Dermis microvascular lymphatic vessel endothelial cell (primary cell): ENCODE measurements around the gene RADIL. TPM values are rescaled to one million over a fixed set of nuclear protein-coding genes. Genes with fewer than 3 reads are reported as not detected.
"Not testable (repeated sequence)": the region's sequence is repeated elsewhere in the genome, so short reads cannot be mapped to it uniquely, and the experiment has no call there.

Source experiments
- DNase-seq, 2 donors: peaks; one replicate each; pipeline versions ENCODE4 v3.0.0 to v3.0.0-alpha.2; 2010; ENCODE audit warnings: low read depth in 2 of 2
- total RNA-seq: library from RNA; depleted of rRNA; stranded (reverse); fragments of >200 nt; gene quantifications from 2 replicates; pipeline ENCODE4 v1.2.1, GENCODE V29; 2014

RADIL gene, protein sequence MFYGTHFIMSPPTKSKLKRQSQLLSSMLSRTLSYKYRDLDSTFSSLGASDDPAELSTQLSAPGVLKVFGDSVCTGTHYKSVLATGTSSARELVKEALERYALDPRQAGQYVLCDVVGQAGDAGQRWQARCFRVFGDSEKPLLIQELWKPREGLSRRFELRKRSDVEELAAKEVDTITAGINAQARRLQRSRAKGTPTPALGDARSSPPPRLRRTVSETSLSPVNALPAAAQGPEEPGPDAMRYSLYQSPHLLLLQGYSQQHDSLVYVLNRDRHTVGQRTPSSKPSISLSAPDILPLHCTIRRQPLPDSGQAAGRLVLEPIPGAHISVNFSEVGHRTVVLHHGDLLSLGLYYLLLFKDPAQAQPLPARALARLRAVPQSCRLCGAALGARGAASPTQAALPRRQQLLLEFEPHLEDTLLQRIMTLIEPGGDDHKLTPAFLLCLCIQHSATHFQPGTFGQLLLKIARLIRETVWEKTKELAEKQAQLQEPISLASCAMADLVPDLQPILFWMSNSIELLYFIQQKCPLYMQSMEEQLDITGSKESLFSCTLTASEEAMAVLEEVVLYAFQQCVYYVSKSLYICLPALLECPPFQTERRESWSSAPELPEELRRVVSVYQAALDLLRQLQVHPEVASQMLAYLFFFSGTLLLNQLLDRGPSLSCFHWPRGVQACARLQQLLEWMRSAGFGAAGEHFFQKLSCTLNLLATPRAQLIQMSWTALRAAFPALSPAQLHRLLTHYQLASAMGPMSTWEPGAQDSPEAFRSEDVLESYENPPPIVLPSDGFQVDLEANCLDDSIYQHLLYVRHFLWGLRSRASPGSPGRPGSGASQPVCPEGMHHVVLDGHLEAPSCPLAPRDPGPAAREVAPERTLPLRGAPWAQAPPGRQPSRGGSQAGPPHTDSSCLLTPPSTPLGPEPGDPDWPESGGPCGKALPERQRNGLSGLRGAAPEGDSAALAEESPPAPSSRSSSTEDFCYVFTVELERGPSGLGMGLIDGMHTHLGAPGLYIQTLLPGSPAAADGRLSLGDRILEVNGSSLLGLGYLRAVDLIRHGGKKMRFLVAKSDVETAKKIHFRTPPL
- 1.7 and 5.6 TPM in 2 replicates for total RNA-seq

DNA sequence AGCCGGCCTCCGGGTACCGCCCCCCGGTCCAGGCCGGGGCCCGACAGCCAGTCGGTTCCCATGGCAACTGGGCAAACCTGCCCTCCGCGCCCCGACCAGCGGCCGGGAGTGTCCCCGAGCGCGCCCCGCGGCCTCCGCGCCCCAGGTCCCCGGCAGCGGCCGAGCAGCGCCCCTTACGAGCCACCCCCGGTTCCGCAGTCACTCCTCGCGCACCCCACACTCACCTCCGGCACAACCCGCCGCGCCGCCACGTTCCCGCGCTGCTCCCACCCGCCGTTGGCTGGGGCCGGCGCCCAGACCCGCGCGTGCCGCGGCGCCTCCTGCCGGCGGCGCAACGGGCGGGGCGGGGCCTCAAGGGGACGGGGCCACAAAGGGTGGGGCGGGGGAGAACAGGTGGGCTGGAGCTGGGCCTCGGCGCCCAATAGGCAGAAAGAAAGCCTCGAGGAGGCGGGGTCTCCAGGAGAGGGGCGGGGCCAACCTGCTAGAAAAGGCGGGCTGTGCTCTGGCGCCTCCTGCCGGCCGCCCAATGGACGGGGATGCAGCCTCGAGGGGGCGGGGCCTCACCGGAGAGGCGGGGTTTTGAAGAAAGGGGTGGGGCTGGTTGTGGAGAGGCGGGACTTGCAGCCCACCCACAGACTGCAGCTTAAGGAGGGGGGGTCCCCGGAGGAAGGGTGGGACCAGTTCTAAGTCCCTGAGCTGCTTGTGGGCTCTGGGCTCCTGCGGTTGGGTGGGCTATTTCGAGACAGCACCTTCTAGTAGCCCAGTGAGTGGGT lies at the start of gene RADIL:
RADIL (minus strand) TSS at position 345 of the 773 bp plus-strand sequence. CDS start 5,577 bp downstream, outside the sequence.
- peak; percentile 85 to 94 for DNase-seq

DNA sequence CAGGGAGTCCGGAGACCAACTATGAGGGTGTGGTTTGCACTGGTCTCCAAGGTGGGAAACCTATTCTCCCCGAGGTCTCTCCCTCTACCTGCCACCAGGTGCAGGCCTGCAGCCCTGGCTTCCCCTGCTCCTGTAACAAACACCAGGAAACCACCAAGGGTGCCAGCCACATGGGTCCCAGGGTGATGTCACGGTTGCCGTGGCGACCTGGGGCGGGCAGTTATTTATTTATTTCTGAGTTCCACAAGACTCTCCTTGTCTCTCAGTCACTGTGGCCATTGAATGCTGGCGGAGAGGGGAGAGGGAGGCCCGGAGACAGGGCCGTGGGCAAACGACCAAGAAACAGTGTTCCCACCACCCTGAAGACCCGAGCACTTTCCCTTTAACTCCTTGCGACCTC lies 48.4 kb upstream of the RADIL start:
- DNase-seq: no peak

DNA sequence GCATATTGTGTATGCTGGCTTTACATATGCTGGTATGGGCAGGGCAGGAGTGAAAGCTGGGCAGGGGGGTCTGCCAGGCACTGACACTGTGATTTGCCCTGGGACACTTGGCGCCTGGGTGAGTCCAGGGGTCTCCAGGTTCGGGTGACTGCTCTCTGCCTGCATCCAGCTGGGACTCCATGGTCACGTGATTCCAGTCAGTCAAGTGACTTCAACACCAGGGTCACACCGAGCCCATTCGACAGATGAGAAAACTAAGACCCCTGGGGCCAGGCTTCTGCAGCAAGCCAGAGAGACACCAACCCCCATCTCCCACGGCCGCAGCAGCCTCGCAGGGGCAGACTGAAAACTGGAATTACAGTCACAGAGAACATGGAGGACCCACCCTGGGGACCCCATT lies 45.5 kb upstream of the RADIL start:
- DNase-seq: no peak

- no peak for DNase-seq
Measured at GRCh38 chr7:4928445-4928844, 44.9 kb upstream of the RADIL start.

GRCh38 chr7:4919969-4920766 lies 36.7 kb upstream of the RADIL start:
- no peak for DNase-seq

GRCh38 chr7:4916113-4916512 lies 32.6 kb upstream of the RADIL start:
- no peak for DNase-seq

DNA sequence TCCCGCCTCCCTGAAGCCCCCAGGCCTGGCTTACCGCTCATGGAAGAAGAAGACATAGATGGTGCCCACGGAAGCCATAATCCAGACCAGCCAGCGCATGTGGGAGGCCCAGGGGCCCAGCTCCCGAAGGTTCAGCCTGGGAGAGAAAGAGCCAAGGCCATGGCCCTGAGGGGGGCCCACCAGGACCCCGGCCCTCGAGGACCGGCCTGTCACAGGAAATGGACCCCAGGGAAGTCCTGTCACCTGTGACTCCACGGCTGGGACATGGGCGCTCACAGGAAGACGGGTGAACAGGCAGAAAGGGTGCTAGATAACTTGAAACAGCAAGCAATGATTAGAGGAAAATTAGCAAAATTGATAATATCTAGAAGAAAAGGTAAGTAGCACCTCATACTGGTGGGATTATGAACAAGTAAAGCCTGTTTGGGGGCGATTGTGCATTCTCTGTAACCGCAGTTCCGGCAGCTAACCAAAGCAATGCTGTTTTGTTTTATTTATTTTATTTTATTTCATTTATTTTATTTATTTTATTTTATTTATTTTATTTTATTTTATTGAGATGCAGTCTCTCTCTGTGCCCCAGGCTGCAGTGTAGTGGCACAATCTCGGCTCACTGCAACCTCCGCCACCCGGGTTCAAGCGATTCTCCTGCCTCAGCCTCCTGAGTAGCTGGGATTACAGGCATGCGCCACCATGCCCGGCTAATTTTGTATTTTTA lies 27.8 kb upstream of the RADIL start:
- no peak for DNase-seq

DNA sequence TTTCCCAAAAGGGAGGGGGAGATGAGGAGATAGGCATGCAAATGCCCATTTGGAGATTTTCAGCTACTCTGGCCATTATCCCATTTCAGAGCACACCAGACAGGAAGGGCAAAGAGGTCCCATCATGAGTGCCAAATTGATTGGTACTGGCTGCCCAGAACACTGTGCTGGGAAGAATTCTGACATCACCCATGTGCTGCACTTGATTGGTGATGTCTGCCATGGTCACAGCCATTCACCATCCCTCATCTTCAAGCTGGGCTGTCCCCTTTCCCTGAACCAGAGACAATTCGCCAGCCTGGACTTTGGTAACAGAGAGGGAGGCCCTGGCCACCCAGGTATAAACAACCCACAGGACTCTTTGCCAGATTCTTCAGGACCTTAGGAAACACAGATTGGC lies 23.2 kb upstream of the RADIL start:
- DNase-seq: no peak

- DNase-seq: no peak
Measured at GRCh38 chr7:4905171-4905570, 21.7 kb upstream of the RADIL start.

GRCh38 chr7:4904346-4904745 lies 20.8 kb upstream of the RADIL start:
- DNase-seq: no peak

DNA sequence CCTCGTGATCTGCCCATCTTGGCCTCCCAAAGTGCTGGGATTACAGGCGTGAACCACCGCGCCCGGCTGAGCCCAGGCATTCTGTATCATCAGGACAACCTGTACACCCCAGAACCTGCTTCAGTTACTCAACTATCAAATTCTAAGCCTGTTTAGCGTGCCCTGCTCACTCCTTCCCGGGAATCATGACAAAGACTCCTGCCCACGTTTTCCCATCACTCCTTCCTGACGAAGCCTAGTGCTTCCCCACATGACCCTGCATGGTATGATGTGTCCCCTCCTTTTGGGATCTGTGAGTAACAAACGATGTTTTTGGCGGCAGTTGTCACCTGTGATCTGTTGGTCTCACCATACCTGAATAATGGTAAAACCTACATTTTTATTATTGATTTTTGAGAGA lies 12.2 kb upstream of the RADIL start:
- no peak for DNase-seq

DNA sequence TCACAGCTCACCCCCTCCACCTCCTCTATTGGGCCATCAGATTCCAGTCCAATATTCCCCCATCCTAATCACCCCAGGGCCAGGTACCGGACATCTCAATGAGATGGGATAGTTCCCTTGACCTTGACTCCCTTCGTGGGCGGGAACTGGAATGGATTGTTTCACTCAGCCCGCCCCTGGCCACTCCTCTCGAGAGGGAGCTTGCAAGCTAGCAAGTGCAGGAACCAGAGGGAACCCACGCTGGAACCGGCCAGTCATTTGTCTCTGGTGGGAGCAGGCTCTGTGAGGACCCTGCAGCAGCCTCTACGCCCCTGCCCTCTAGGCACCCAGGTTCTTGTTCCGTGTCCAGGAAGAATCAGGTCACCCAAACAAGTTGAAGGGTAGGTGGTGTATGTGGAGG lies 11.0 kb upstream of the RADIL start:
- DNase-seq: no peak

DNA sequence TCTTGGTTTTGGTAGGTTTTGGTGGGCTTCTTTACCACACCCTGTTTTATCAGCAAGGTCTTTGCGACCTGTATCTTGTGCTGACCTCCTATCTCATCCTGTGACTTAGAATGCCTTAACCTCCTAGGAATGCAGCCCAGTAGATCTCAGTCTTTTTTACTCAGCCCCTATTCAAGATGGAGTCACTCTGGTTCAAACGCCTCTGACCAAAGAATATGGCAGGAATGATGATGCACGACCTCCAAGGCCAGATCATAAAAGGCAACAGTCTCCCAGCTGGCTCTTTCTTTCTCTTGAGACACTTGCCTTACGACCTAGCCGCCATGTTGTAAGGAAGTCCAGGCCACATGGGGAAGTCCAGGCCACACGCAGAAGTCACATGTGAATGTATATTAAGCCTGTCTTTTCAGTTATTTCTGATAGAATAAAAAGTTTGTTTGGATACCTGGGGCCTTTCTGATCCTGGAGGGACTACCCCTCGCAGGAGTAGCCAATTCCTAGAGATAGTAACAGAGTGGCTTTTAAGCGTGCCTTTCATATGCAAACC lies 10.5 kb upstream of the RADIL start:
- DNase-seq: no peak

- DNase-seq: not testable (repeated sequence)
Measured at GRCh38 chr7:4893188-4893587, 9.7 kb upstream of the RADIL start.

- DNase-seq: not testable (repeated sequence)
Measured at GRCh38 chr7:4891522-4891921, 8.0 kb upstream of the RADIL start.

- no peak for DNase-seq
Measured at GRCh38 chr7:4889682-4890081, 6.2 kb upstream of the RADIL start.

GRCh38 chr7:4888161-4888560 lies 4.6 kb upstream of the RADIL start:
- DNase-seq: no peak

DNA sequence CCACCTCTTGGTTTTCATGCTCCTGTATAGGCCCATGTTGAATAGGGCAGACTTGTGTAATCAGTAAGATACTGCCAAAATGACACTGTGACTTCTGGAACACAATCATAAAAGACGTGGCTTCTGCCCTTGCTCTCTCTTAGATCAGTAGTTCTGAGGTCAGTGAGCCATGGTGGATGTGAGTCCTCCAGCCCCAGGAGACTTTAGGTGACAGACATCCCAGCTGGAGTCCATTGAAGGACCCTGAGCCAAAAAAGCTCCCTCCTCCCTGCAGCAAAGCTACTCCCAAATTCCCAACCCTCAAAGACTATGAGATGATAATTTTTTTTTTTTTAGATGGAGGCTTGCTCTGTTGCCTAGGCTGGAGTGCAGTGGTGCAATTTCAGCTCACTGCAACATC lies 3.2 kb upstream of the RADIL start:
- DNase-seq: no peak

- no peak for DNase-seq
Measured at GRCh38 chr7:4885317-4885807, 1.8 kb upstream of the RADIL start.
